CD4-positive, CD25-positive, alpha-beta regulatory T cell (primary cell): ENCODE measurements around the gene MIS18A. TPM values are rescaled to one million over a fixed set of nuclear protein-coding genes. Genes with fewer than 3 reads are reported as not detected.

ENCODE experiments used
- ATAC-seq, 2 donors: fragments of 150-1000 bp; cut with Tn5 transposase; one replicate each; pipeline ENCODE4 v1.10.0; 2021; ENCODE audit warnings: low read depth in 2 of 2, moderate number of reproducible peaks in 2 of 2, moderate library complexity in 1 of 2
- DNase-seq, 3 donors: peaks; one replicate each; pipeline versions ENCODE4 v3.0.0 to v3.0.0-alpha.2; 2012 to 2022; ENCODE audit warnings: mixed read lengths in 1 of 3
- H3K27ac ChIP-seq: one replicate; pipeline ENCODE4 v1.7.0; 2013; ENCODE audit warnings: mild to moderate bottlenecking, low read length; ENCODE audit not compliant: insufficient read depth, poor library complexity, severe bottlenecking
- H3K27me3 ChIP-seq: one replicate; pipeline ENCODE4 v1.7.0; 2013; ENCODE audit warnings: low read length; ENCODE audit not compliant: control insufficient read depth, insufficient read depth
- H3K36me3 ChIP-seq: one replicate; pipeline ENCODE4 v1.7.0; 2013; ENCODE audit warnings: mild to moderate bottlenecking, low read length, moderate library complexity; ENCODE audit not compliant: control insufficient read depth, insufficient read depth
- H3K4me1 ChIP-seq: 2 replicates; pipeline ENCODE4 v1.7.0; 2013; ENCODE audit warnings: mild to moderate bottlenecking, low read length; ENCODE audit not compliant: insufficient read depth, control insufficient read depth, poor library complexity, severe bottlenecking
- H3K4me3 ChIP-seq: one replicate; pipeline ENCODE4 v1.7.0; 2013; ENCODE audit warnings: low read depth, mild to moderate bottlenecking, low read length, moderate library complexity
- H3K9me3 ChIP-seq, 2 experiments: 1 replicate in 1 of 2; 2 replicates in 1 of 2; pipeline ENCODE4 v1.7.0; 2013; ENCODE audit warnings: low read length in 2 of 2, mild to moderate bottlenecking in 1 of 2, moderate library complexity in 1 of 2; ENCODE audit not compliant: control insufficient read depth in 2 of 2
- H3K27ac Mint-ChIP-seq, 3 donors: one replicate each; pipeline ENCODE4 v1.8.0; 2020 to 2022; ENCODE audit warnings: mild to moderate bottlenecking in 3 of 3, mixed read lengths in 3 of 3, moderate library complexity in 2 of 3
- H3K27me3 Mint-ChIP-seq: one replicate; pipeline ENCODE4 v1.8.0; 2022; ENCODE audit warnings: mild to moderate bottlenecking, mixed read lengths
- H3K36me3 Mint-ChIP-seq: one replicate; pipeline ENCODE4 v1.8.0; 2020; ENCODE audit warnings: mixed read lengths
- H3K4me1 Mint-ChIP-seq, 4 donors: one replicate each; pipeline ENCODE4 v1.8.0; 2020 to 2022; ENCODE audit warnings: mixed read lengths in 4 of 4, mild to moderate bottlenecking in 1 of 4
- H3K4me3 Mint-ChIP-seq, 4 donors: one replicate each; pipeline ENCODE4 v1.8.0; 2020 to 2022; ENCODE audit warnings: mild to moderate bottlenecking in 4 of 4, mixed read lengths in 4 of 4, moderate library complexity in 3 of 4
- H3K9me3 Mint-ChIP-seq, 7 donors: one replicate each; pipeline ENCODE4 v1.8.0; 2020 to 2022; ENCODE audit warnings: mixed read lengths in 7 of 7, mild to moderate bottlenecking in 3 of 7, moderate library complexity in 2 of 7
- polyA plus RNA-seq, 4 donors: library from polyadenylated mRNA; unstranded; fragments of 300-500 nt; fragmentation: Illumina TruSeq; gene quantifications; one replicate each; pipeline ENCODE4 v1.2.3, GENCODE V29; 2021
- total RNA-seq: library from RNA; stranded (reverse); gene quantifications from one replicate; pipeline ENCODE4 v1.2.3, GENCODE V29; 2022

MIS18A gene
- total and polyA plus RNA-seq, 5 donors from 2014 or later: 5.2 to 13.3 (median 11.1) TPM

- Histone ChIP-seq H3K4me3 (no peak overlapping the region), H3K27me3 (no peaks in the 10 kb centered on the region), H3K4me1 (no peaks in the 10 kb centered on the region), H3K36me3 (no peaks in the 10 kb centered on the region), H3K27ac (no peak overlapping the region), H3K9me3 (no peaks in the 10 kb centered on the region)
- H3K4me3 Mint-ChIP-seq: no peak overlapping the region
- ATAC-seq (no peak), DNase-seq (no peak)
- no peaks in the 10 kb centered on the region for H3K27me3 Mint-ChIP-seq
- no peak overlapping the region for H3K27ac Mint-ChIP-seq
- no peaks in the 10 kb centered on the region for H3K4me1 Mint-ChIP-seq
- H3K36me3 Mint-ChIP-seq: peaks cover 13% of the 10 kb centered on the region
- peaks cover 0 to 1% (median 0%) of the 10 kb centered on the region in 7 donors for H3K9me3 Mint-ChIP-seq
Measured at GRCh38 chr21:32303385-32303784, 24.5 kb upstream of the MIS18A start.

- Histone ChIP-seq H3K36me3 (no peaks in the 10 kb centered on the region), H3K27me3 (no peaks in the 10 kb centered on the region), H3K9me3 (no peaks in the 10 kb centered on the region), H3K4me1 (no peaks in the 10 kb centered on the region), H3K27ac (no peak overlapping the region), H3K4me3 (no peak overlapping the region)
- Mint-ChIP-seq H3K9me3 (peaks cover 0 to 1% (median 0%) of the 10 kb centered on the region in 7 donors), H3K36me3 (peaks cover 13% of the 10 kb centered on the region), H3K27me3 (no peaks in the 10 kb centered on the region), H3K27ac (no peak overlapping the region), H3K4me1 (no peaks in the 10 kb centered on the region), H3K4me3 (no peak overlapping the region)
- no peak for ATAC-seq
- DNase-seq: no peak
Measured at GRCh38 chr21:32302560-32302959, 23.7 kb upstream of the MIS18A start.

- H3K4me3 ChIP-seq: no peak overlapping the region
- Mint-ChIP-seq H3K4me1 (no peaks in the 10 kb centered on the region), H3K4me3 (no peak overlapping the region), H3K9me3 (peaks cover 0 to 3% (median 0%) of the 10 kb centered on the region in 7 donors), H3K27me3 (no peaks in the 10 kb centered on the region), H3K36me3 (peaks cover 10% of the 10 kb centered on the region), H3K27ac (no peak overlapping the region)
- no peak for ATAC-seq
- H3K9me3 ChIP-seq: no peaks in the 10 kb centered on the region
- no peaks in the 10 kb centered on the region for H3K36me3 ChIP-seq
- no peaks in the 10 kb centered on the region for H3K4me1 ChIP-seq
- no peak overlapping the region for H3K27ac ChIP-seq
- DNase-seq: no peak
- H3K27me3 ChIP-seq: no peaks in the 10 kb centered on the region
Measured at GRCh38 chr21:32301596-32301995, 22.7 kb upstream of the MIS18A start.

GRCh38 chr21:32300117-32300681, 21.4 kb upstream of the MIS18A start:
- Histone ChIP-seq H3K4me1 (no peaks in the 10 kb centered on the region), H3K4me3 (no peak overlapping the region), H3K9me3 (no peaks in the 10 kb centered on the region), H3K27me3 (no peaks in the 10 kb centered on the region), H3K36me3 (no peaks in the 10 kb centered on the region), H3K27ac (no peak overlapping the region)
- H3K27ac Mint-ChIP-seq: peak overlapping the region in 1 of 3 donors; percentile 58
- DNase-seq (no peak), ATAC-seq (no peak)
- peaks cover 0 to 3% (median 0%) of the 10 kb centered on the region in 7 donors for H3K9me3 Mint-ChIP-seq
- no peaks in the 10 kb centered on the region for H3K4me1 Mint-ChIP-seq
- H3K4me3 Mint-ChIP-seq: no peak overlapping the region
- H3K36me3 Mint-ChIP-seq: peaks cover 10% of the 10 kb centered on the region
- H3K27me3 Mint-ChIP-seq: no peaks in the 10 kb centered on the region

GRCh38 chr21:32299695-32300094, 20.8 kb upstream of the MIS18A start:
- H3K4me3 ChIP-seq: no peak overlapping the region
- H3K4me3 Mint-ChIP-seq: no peak overlapping the region
- no peaks in the 10 kb centered on the region for H3K4me1 Mint-ChIP-seq
- peaks cover 0 to 3% (median 0%) of the 10 kb centered on the region in 7 donors for H3K9me3 Mint-ChIP-seq
- H3K27me3 Mint-ChIP-seq: no peaks in the 10 kb centered on the region
- ATAC-seq: no peak
- peaks cover 10% of the 10 kb centered on the region for H3K36me3 Mint-ChIP-seq
- no peaks in the 10 kb centered on the region for H3K27me3 ChIP-seq
- H3K4me1 ChIP-seq: no peaks in the 10 kb centered on the region
- no peaks in the 10 kb centered on the region for H3K9me3 ChIP-seq
- H3K27ac Mint-ChIP-seq: no peak overlapping the region
- DNase-seq: no peak
- H3K27ac ChIP-seq: no peak overlapping the region
- no peaks in the 10 kb centered on the region for H3K36me3 ChIP-seq

GRCh38 chr21:32298658-32299081, 19.8 kb upstream of the MIS18A start, which contains the start of gene MRAP:
TSS of gene MRAP (plus strand) at chr21:32298855. CDS start at chr21:32298972, 117 bp downstream.
- DNase-seq (no peak), ATAC-seq (no peak)
- H3K4me1 Mint-ChIP-seq: no peaks in the 10 kb centered on the region
- no peaks in the 10 kb centered on the region for H3K36me3 ChIP-seq
- H3K27ac Mint-ChIP-seq: no peak within 1 kb of the TSS
- H3K27me3 ChIP-seq: no peaks in the 10 kb centered on the region
- no peaks in the 10 kb centered on the region for H3K27me3 Mint-ChIP-seq
- H3K9me3 Mint-ChIP-seq: peaks cover 0 to 3% (median 0%) of the 10 kb centered on the region in 7 donors
- no peaks in the 10 kb centered on the region for H3K4me1 ChIP-seq
- H3K27ac ChIP-seq: no peak within 1 kb of the TSS
- H3K9me3 ChIP-seq: no peaks in the 10 kb centered on the region
- H3K4me3 Mint-ChIP-seq: no peak within 1 kb of the TSS
- peaks cover 10% of the 10 kb centered on the region for H3K36me3 Mint-ChIP-seq
- H3K4me3 ChIP-seq: no peak within 1 kb of the TSS

GRCh38 chr21:32298148-32298559, 19.3 kb upstream of the MIS18A start:
- H3K36me3 Mint-ChIP-seq: peaks cover 10% of the 10 kb centered on the region
- DNase-seq (no peak), ATAC-seq (no peak)
- Histone ChIP-seq H3K4me1 (no peaks in the 10 kb centered on the region), H3K36me3 (no peaks in the 10 kb centered on the region), H3K4me3 (no peak overlapping the region), H3K27ac (no peak overlapping the region), H3K27me3 (no peaks in the 10 kb centered on the region), H3K9me3 (no peaks in the 10 kb centered on the region)
- no peak overlapping the region for H3K4me3 Mint-ChIP-seq
- no peaks in the 10 kb centered on the region for H3K27me3 Mint-ChIP-seq
- H3K9me3 Mint-ChIP-seq: peaks cover 0 to 3% (median 0%) of the 10 kb centered on the region in 7 donors
- no peak overlapping the region for H3K27ac Mint-ChIP-seq
- no peaks in the 10 kb centered on the region for H3K4me1 Mint-ChIP-seq

- Histone ChIP-seq H3K27me3 (no peaks in the 10 kb centered on the region), H3K4me1 (no peaks in the 10 kb centered on the region), H3K36me3 (no peaks in the 10 kb centered on the region), H3K9me3 (no peaks in the 10 kb centered on the region), H3K4me3 (no peak overlapping the region), H3K27ac (no peak overlapping the region)
- Mint-ChIP-seq H3K27me3 (no peaks in the 10 kb centered on the region), H3K36me3 (peaks cover 10% of the 10 kb centered on the region), H3K9me3 (peaks cover 0 to 3% (median 0%) of the 10 kb centered on the region in 7 donors), H3K4me1 (no peaks in the 10 kb centered on the region), H3K27ac (no peak overlapping the region), H3K4me3 (no peak overlapping the region)
- ATAC-seq (no peak), DNase-seq (no peak)
Measured at GRCh38 chr21:32297449-32297848, 18.6 kb upstream of the MIS18A start.
